Endometrium (tissue), 2 donors: ENCODE measurements around the gene NRSN2.
"Not testable (repeated sequence)": the region's sequence is repeated elsewhere in the genome, so short reads cannot be mapped to it uniquely, and the experiment has no call there.

ENCODE experiments used
- FAIRE-seq: peaks from 2 replicates; lab custom pipeline; 2012; peaks lifted over from hg19 to GRCh38; lab: Jason Lieb, UNC
- donor health status: control.
- donor health status: control.

The NRSN2 gene

DNA sequence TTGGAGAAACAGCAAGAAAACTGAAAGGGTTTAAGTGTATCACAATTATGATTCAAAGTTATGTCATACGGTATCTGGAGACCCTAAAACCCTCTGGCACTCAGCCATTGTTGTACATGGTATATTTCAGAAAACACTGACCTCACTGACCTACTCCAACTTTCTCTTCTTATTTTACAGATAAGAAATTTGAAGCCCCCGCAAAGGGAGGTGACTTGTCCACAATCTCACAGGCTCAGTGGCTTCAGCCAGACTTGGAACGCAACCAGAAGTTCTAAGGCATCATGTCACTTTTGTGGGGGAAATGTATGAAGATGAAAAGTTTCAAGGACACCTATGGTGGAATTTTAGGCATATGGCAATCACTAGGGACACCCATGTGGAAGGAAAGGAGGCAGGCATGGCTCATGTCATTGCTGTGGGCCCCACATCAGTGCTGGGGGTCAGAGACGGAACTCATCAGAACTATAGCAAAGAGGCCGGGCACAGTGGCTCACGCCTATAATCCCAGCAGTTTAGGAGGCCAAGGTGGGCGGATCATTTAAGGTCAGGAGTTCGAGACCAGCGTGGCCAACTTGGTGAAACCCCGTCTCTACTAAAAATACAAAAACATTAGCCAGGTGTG lies 28.5 kb downstream of the NRSN2 start:
- no peak for FAIRE-seq

DNA sequence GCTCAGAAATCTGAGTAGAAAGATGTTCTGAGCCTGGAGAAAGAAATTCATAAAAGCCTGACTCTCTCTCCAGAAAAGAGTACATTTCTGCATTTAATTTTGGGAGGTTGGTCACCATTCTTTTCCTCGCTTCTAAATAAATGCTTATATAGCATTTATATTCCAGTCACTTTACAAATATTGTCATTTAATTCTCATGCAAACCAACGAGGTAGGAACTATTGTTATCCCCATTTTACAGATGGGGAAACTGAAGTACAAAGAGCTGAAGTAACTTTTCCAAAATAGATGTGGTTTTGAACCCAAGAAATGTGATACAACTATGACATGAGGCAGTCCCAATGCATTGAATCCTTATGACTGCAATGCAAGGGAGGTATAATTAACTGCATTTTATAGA lies 29.2 kb downstream of the NRSN2 start:
- FAIRE-seq, result no peak

DNA sequence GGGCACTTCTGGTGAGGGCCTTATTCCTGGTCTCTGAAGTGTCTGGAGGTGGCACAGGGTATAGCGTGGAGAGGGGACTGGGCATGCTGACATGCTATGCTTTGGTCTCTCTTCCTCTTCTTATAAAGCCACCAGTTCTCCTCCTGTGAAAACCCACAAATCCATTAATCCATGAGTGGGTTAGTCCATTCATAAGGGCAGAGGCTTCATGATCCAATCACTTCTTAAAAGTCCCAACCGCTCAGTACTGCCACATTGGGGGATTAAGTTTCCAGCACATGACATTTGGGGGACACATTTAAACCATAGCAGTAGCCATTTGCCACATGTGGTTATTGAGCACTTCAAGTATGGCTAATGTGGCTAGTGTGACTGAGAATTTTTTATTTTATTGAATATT lies 29.8 kb downstream of the NRSN2 start:
- FAIRE-seq, result no peak

DNA sequence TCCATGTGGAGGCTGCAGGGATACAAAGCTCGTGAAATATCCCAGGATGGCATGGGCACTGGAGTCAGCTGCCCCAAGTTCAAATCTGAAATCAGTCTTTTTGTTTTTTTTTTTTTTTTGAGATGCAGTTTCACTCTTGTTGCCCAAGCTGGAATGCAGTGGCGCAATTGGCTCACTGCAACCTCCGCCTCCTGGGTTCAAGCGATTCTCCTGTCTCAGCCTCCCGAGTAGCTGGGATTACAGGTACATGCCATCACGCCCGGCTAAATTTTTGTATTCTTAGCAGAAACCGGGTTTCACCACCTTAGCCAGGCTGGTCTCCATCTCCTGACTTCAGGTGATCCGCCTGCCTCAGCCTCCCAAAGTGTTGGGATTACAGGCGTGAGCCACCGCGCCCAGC lies 30.7 kb downstream of the NRSN2 start:
- FAIRE-seq, result not testable (repeated sequence)

DNA sequence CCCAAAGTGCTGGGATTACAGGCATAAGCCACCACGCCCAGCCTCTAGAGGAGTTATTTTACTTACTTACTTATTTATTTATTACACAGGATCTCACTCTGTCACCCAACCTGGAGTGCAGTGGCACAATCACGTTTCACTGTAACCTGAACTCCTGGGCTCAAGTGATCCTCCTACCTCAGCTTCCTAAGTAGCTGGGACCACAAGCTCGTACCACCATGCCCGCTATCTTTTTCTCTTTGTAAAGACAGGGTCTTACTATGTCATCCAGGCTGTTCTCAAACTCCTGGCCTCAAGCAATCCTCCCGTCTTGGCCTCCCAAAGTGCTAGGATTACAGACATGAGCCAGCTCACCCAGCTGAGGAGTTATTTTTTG lies 32.0 kb downstream of the NRSN2 start:
- FAIRE-seq, result no peak

DNA sequence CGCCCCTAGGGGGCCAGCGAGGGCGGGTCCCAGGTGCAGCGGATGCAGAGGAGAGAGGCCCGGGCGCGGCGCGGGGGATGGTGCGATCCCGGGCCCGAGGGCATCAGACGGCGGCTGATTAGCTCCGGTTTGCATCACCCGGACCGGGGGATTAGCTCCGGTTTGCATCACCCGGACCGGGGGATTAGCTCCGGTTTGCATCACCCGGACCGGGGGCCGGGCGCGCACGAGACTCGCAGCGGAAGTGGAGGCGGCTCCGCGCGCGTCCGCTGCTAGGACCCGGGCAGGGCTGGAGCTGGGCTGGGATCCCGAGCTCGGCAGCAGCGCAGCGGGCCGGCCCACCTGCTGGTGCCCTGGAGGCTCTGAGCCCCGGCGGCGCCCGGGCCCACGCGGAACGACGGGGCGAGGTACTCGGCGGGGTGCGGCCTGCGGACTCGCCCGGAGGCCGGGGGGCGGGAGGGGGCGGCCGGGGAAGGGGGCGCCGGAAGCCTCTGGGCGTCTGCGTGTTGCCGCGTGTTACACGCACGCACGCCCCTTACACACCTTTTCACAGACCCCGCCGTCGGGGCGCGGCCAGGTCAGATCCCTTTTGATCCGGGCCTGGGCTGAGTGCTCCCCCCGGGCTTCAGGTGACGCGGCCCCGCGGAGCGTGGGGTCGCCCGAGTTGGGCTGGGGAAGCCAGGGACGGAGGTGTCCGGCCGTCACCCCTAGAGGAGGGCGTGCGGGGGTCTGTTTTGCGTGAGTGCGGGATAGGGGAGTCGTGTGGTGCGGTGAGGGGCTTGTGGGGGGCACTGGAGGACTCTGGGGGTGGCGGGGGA lies 34.1 kb downstream of the NRSN2 start:
- FAIRE-seq, result no peak

DNA sequence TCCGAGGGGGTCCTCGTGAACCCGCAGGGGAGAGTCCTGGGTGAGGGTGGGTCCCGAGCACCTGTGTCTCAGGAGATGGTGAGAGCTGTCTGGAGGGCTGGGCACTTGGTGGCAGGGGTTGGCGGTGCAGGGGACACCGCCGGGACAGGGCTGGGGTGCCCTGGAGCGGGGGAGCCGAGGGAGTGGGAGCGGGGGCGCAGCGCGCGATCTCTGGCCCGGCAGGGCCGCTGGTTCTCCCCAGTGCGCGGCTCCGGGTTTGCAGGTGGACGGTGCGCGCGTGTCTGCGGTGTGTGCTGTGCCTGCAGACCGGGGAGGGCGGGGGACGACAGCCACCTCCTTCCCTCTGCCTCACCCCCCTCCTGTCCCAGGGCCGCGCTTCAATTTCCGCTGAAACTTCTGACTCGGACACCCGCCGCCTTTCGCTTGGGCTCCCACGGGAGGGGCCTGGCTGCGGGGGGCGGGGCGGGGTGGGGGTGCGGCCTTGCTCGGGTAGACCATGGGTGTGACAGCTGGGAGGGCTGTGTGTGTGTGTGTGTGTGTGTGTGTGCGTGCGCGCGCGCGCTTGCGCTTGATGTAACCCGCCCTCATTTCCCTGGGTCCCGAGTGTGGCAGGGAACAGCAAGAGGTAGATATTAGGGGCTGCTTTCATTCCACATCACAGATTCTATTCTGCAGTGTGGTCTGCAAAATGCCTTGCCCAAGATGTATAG lies 34.8 kb downstream of the NRSN2 start:
- FAIRE-seq, result no peak

DNA sequence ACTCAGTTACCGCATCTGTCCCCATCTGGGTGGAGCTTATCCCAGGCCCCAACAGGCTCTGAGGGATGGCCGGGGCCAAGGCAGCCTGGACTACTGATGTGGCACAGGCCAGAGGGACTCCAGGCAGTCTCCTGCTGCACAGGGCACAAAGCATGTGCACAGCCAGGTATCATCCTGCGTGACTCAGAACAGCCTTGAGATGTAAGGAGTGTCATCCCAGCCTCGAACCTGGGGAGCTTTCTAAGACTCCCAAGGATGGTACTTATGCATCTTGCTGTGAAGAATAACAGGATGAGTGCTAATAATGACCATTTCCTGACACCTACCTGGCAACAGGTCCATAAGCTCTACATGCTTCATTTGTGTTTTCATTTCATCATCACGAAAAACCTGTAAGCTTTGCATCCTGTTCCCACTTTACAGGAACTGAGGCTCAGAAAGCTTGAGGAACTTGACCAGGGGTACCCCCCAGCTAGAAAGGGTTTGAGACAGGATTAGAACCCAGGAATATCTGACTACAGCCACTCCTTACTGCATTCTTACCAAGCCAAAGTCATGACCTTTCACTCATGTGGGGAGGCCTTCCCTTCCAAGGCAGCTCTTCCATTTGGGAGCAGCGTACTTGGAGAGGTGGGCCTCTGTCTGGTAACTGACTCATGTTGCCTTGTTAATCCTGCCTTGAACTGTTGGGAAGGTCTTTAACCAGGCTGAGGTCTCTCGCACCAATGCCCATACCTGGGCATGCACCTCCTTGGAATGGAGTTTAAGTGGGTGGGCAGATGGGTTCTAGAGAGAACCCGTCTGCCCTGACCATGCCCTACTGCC lies 35.6 kb downstream of the NRSN2 start:
- no peak for FAIRE-seq

DNA sequence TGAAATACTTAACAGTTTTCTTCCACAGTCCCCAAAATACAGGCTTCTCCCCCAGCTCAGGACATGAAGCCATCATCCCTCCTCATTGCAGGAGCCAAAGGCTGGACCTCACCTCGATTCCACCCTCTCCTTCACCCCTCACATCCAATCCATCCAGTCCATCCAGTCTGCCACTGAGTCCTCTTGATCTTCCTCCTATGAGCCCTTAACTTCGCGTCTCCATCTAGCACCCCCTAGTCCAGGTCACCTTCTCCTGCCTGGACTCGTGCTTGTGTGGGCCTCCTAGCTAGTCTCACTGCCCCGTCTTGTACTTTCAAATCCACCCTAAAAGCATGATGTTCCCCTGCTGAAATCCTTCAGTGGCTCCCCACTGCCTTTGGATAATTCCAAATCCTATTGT lies 37.0 kb downstream of the NRSN2 start:
- FAIRE-seq, result no peak

DNA sequence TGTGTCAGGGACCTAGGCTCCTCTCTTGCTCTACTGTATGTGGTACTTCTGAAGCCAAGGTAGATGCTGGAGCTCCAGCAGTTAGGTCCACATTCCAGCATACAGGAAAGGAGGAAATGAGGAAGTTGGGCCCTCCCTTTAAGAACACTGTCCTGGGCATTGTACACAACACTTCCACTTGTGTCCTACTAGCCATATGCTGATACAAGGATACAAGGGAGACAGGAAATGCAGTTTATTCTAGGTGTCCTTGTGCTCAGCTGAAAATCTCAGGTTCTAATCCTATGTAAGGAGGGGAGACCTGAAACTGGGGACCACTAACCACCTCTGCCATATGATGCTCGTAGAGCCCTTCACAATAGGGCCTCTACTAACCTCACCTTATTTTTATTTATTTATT lies 37.8 kb downstream of the NRSN2 start:
- no peak for FAIRE-seq

DNA sequence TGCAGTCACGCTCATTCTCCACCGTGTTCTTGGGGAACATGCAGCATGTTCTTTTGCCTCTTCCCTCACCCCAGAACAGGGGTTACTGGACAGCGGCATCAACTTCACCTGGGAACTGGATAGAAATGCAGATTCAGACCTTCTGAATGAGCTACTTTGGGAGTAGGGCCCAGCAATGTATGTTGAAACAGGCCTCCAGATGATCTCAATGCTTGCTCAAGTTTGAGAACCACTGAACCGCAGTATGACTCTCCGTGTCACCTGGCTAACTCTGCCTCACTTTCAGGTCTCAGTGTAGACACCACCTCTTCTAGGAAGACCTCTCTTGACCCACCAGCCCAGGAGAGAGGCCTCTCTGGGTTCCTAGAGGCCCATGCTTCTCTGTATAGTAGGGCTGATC lies 38.5 kb downstream of the NRSN2 start:
- FAIRE-seq, result no peak

DNA sequence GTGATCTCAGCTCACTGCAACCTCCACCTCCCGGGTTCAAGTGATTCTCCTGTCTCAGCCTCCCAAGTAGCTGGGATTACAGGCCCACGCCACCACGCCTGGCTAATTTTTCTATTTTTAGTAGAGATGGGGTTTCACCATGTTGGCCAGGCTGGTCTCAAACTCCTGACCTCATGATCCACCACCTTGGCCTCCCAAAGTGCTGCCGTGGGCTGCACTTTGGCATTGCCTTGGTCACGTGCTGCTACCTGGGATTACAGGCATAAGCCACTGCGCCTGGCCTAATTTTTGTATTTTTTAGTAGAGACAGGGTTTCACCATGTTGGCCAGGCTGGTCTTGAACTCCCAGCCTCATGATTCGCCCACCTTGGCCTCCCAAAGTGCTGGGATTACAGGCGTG lies 39.7 kb downstream of the NRSN2 start:
- not testable (repeated sequence) for FAIRE-seq

DNA sequence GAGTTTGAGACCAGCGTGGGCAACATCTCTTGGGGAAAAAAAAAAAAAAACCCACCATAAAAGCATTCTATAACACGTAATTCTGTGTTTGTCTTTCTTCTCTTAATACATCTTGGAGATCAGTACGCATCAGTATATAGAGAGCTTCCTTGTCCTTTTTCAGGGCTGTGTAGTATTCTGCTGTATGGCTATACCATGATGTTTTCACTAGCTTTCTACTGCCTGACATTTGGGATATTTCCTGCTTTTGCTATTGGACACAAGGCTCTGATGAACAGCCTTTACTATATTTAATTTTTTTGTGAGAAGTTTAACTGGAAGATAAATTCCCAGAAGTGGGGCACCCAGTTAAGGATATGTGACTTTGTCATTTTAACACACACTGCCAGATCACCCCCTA lies 40.6 kb downstream of the NRSN2 start:
- FAIRE-seq, result no peak

DNA sequence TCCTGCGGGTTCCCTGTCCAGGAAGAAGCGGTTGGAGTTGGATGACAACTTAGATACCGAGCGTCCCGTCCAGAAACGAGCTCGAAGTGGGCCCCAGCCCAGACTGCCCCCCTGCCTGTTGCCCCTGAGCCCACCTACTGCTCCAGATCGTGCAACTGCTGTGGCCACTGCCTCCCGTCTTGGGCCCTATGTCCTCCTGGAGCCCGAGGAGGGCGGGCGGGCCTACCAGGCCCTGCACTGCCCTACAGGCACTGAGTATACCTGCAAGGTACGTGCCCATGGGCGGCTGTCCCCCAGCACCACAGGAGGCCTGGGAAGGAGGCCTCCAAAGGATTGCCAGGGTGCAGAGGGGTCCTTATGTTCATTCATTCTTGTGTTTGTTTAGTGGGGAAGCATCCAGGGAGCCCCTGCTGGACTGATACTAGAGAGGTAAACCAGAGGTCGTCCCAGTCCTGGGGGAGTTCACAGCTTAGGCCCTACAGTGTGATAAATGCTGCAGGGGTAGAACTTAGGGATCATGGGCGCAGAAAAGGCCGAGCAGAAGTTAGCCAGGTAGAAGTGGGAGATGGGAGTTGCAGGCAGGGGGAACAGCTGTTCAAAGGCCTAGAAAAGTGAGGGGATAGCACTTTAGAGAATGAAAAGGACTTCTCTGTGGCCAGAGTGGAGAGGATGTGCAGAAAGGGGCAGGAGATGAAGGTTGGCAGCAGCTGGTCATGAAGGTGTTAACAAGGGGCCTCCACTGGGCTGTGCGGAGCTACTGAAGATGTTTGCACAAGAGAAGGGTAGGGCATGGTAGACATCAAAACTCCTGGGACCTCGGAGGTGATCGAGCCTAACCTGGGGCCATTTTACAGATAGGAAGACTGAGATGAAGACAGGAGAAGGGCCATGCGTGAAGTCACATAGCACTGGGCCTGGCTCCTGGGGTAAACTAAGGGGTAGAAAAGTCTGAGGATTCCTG lies 41.4 kb downstream of the NRSN2 start:
- FAIRE-seq, result no peak

DNA sequence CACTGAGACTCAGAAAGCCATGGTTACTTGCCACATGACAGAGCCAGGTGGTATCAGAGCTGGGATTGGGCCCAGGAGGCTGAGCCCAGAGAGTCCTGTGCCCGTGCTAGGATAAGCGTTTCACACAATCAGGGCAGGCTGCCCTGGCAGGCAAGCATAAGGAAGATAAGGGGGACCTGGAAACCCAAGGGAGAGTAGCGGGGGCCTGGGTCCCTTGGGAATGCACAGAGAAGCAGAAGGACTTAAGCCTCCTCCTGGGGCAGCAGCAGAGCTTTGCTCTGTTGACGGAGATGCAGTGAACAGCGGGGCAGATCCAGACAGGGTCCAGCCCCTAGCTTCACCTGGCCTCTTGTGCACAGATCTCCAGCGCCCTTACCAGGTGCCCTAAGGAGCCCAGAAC lies 42.3 kb downstream of the NRSN2 start:
- FAIRE-seq, result no peak

DNA sequence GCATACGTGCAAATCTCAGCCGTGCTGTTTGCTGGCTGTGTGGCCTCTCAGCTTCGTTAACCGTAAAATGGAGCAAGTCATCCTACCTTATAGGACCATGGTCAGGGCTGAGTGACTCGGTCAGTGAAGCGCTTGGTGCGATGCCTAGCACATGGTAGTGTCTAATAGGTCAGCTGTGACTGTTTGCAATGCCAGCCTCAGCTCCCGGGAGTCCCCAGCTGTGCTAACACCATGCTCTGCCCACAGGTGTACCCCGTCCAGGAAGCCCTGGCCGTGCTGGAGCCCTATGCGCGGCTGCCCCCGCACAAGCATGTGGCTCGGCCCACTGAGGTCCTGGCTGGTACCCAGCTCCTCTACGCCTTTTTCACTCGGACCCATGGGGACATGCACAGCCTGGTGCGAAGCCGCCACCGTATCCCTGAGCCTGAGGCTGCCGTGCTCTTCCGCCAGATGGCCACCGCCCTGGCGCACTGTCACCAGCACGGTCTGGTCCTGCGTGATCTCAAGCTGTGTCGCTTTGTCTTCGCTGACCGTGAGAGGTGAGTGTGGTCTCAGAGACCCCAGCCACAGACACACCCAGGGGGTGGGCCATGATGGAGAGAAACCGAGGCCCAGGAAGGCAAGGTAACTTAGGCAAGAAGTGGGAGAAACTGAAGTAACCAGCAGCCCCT lies 44.3 kb downstream of the NRSN2 start:
- no peak for FAIRE-seq

DNA sequence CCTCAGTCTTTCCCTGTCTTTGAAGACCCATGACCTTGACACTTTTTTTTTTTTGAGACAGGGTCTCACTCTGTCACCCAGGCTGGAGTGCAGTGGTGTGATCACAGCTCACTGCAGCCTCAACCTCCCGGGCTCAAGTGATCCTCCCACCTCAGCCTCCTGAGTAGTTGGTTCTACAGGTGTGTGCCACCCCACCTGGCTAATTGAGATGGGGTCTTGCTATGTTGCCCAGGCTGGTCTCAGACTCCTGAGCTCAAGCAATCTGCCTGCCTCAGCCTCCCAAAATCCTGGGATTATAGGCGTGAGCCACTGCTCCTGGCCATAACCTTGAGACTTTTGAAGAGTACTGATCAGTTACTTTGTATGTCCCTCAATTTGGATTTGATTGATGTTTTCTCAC lies 46.4 kb downstream of the NRSN2 start:
- FAIRE-seq, result not testable (repeated sequence)

DNA sequence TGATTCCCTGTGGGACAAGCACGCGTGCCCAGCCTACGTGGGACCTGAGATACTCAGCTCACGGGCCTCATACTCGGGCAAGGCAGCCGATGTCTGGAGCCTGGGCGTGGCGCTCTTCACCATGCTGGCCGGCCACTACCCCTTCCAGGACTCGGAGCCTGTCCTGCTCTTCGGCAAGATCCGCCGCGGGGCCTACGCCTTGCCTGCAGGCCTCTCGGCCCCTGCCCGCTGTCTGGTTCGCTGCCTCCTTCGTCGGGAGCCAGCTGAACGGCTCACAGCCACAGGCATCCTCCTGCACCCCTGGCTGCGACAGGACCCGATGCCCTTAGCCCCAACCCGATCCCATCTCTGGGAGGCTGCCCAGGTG lies 49.3 kb downstream of the NRSN2 start:
- FAIRE-seq, result no peak

DNA sequence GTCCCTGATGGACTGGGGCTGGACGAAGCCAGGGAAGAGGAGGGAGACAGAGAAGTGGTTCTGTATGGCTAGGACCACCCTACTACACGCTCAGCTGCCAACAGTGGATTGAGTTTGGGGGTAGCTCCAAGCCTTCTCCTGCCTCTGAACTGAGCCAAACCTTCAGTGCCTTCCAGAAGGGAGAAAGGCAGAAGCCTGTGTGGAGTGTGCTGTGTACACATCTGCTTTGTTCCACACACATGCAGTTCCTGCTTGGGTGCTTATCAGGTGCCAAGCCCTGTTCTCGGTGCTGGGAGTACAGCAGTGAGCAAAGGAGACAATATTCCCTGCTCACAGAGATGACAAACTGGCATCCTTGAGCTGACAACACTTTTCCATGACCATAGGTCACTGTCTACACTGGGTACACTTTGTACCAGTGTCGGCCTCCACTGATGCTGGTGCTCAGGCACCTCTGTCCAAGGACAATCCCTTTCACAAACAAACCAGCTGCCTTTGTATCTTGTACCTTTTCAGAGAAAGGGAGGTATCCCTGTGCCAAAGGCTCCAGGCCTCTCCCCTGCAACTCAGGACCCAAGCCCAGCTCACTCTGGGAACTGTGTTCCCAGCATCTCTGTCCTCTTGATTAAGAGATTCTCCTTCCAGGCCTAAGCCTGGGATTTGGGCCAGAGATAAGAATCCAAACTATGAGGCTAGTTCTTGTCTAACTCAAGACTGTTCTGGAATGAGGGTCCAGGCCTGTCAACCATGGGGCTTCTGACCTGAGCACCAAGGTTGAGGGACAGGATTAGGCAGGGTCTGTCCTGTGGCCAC lies 49.9 kb downstream of the NRSN2 start:
- no peak for FAIRE-seq
